NOMO-1 treated with DMSO at 0.1 percent for 48 hours (cell line): Measurements from ENCODE around the gene ARL8A.
"Not testable (repeated sequence)": the region's sequence is repeated elsewhere in the genome, so short reads cannot be mapped to it uniquely, and the experiment has no call there.

Experiments
- DNase-seq: peaks from one replicate; lab custom pipeline; 2025; ENCODE audit not compliant: unreplicated experiment; lab: John Stamatoyannopoulos, UW

Gene ARL8A

DNA sequence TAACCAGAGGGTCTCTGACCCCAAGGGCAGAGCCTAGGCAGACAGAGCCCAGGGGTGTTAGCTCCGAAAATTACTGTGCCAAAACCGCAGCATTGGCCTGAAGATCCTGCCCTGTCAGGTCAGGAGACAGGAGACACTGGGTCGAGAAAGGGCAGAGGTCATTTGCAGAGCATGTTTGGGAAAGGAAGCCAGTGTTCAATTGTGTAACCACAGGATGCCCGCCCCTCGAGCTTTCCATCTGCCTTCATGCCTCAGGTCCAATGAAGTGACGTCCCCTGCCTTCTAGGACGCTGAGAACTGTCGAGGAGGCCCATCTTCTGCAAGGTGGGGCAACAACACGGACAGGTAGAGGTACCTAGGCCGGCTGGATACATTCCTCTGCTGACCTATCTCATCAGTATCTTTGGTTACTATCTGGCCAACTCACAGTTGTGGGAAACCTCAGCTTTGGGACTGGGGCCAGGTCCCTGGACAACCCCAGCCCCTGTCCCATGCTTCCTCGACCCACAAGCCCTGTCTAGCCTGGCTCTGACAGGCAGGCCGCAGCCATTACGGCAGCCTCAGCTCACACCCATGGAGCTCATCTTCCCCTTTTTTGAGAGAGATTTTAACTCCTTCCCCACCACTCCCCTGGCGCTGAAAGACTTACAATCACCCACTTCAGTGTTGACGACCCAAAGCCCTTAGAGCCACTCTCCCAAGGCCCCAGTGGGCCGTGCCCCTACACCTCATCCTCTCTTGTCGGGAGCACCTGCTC is 1.3 kb downstream of the ARL8A start:
- DNase-seq: peak; percentile 77

DNA sequence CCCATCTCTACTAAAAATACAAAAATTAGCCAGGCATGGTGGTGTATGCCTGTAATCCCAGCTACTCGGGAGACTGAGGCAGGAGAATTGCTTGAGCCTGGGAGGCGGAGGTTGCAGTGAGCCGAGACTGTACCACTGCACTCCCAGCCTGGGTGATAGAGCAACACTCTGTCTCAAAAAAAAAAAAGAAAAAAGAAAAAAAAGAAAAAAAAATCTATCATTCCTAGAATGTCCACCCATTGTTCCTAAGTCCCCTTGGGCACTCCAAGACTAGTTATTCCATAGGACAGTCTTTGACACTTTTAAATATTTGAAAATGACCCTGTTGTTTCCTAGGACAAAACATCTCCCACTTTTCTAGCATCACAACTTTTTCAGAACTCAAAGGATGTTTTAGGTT is 3.1 kb downstream of the ARL8A start:
- DNase-seq: not testable (repeated sequence)

GRCh38 chr1:202140833-202141232 is 3.7 kb downstream of the ARL8A start:
- no peak for DNase-seq

GRCh38 chr1:202135221-202135721 is 9.3 kb downstream of the ARL8A start:
- peak; percentile 37 for DNase-seq

- DNase-seq: no peak
Measured at GRCh38 chr1:202134645-202135172, 9.8 kb downstream of the ARL8A start.

DNA sequence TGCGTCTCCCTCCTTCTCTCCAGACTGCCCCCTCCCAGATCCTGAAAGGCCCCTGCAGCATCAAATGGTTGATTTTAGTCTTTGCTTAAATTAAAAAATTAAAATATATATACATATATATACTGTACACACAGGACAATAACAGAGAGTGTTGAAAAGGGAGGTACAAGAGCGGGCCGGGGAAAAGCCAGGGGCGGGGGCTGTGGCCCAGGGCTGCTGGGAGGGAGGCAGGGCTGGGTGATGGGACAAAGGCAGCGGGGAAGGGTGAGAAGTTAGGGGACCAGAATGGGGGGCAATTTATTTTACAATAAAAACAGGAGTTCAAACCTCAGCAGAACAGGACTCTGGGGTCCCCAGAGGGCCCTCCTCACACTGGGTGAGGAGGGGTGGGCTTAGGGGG is 10.5 kb downstream of the ARL8A start:
- no peak for DNase-seq

- DNase-seq: no peak
Measured at GRCh38 chr1:202133496-202133895, 11.0 kb downstream of the ARL8A start.

DNA sequence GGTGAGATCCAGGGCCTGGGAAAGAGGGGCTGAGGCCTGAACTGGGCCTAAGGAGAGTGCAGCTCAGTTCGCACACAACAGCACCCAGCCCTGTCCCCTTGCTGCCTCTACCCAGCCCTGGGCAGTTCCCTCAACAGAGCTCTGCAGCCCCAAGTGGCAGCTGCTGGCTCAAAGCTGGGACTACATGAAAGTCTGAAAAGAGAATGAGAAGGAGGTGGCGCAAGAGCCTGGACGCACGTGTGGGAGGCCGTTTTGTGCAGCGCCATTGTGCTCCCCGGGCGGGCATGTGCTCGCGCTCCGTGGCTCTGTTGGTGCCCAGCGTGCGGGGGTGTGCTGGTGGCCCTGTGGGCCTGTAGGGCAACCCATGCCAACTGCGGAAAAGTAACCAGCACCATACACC is 11.5 kb downstream of the ARL8A start:
- DNase-seq: no peak

GRCh38 chr1:202131956-202132821 is 12.3 kb downstream of the ARL8A start:
- no peak for DNase-seq

- DNase-seq: no peak
Measured at GRCh38 chr1:202130816-202131522, 13.6 kb downstream of the ARL8A start.

- no peak for DNase-seq
Measured at GRCh38 chr1:202130297-202130721, 14.2 kb downstream of the ARL8A start.

DNA sequence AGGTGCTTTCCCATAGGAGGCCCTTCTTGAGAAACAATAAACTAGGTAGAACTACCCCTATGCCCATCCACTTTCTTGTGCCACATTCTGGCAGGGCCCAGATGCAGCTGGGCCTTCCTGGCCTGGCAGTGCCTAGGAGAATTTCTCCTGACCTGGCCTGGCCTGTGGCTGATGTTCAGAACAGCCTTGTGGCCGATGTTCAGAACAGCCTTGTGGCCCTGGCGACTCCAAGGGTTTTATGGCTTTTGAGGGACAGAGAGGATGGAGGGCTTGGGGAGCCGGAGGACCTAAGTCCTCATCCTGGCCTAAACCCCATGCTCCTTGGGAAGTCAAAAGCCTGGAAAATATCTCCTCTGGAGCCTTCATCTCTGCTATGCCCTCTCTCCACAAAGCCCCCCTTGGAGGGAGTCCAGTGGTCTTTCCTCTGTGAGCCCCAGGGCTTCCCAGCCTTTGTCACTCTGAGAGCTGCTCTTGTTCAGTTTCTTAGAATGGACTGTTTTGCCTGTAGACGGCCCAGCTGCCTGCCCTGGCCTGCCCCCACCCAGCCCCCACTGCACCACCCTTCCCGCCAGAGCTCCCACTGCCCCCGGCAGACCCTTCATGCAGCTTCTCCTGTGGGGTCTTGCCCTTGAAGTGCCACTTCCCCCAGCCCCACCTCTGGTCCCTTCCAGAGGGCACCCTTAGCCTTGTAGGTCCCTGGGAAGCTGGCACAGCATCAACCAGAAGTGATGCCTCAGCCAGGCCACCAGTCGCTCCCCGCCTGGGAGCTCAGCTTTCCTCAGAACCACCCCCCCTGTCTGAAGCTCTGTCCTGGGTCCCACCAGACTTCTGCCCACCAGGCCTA is 14.9 kb downstream of the ARL8A start:
- DNase-seq: no peak

DNA sequence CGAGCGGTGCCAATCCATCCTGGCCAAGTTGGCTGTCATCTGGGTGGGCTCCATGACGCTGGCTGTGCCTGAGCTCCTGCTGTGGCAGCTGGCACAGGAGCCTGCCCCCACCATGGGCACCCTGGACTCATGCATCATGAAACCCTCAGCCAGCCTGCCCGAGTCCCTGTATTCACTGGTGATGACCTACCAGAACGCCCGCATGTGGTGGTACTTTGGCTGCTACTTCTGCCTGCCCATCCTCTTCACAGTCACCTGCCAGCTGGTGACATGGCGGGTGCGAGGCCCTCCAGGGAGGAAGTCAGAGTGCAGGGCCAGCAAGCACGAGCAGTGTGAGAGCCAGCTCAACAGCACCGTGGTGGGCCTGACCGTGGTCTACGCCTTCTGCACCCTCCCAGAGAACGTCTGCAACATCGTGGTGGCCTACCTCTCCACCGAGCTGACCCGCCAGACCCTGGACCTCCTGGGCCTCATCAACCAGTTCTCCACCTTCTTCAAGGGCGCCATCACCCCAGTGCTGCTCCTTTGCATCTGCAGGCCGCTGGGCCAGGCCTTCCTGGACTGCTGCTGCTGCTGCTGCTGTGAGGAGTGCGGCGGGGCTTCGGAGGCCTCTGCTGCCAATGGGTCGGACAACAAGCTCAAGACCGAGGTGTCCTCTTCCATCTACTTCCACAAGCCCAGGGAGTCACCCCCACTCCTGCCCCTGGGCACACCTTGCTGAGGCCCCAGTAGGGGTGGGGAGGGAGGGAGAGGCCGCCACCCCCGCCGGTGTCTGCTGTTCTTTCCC is 16.5 kb downstream of the ARL8A start:
- DNase-seq: no peak

DNA sequence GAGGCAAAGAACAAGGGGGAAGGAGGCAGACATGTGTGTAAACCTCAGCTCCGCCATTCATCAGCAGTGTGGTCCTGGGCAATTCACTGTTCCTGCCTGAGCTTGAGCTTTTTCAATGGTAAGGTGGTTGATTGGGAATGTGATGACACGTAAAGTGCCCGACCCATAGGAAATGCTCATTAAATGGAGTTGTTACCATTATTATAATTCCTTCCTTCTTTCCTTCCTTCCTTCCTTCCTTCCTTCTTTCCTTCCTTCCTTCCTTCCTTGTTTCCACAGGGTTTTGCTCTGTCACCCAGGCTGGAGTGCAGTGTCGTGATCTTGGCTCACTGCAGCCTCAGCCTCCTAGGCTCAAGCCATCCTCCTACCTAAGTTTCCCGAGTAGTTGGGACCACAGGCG is 17.5 kb downstream of the ARL8A start:
- no peak for DNase-seq

- no peak for DNase-seq
Measured at GRCh38 chr1:202126426-202126825, 18.1 kb downstream of the ARL8A start.

GRCh38 chr1:202125611-202126010 is 18.9 kb downstream of the ARL8A start:
- DNase-seq: no peak

GRCh38 chr1:202124142-202124541 is 20.4 kb downstream of the ARL8A start:
- DNase-seq: no peak

DNA sequence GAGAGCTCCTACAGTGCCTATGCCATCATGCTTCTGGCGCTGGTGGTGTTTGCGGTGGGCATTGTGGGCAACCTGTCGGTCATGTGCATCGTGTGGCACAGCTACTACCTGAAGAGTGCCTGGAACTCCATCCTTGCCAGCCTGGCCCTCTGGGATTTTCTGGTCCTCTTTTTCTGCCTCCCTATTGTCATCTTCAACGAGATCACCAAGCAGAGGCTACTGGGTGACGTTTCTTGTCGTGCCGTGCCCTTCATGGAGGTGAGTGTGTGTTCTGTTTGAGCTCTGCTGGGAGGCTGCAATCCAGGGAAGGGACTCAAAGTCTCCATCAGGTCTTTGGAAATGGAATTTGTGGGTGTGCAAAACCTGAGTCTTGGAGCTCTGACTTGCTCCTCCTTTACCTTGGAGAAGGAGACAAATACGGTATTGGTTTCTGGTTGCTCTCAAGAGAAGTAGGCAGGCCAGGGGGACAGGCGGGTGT is 21.2 kb downstream of the ARL8A start:
- DNase-seq: no peak

DNA sequence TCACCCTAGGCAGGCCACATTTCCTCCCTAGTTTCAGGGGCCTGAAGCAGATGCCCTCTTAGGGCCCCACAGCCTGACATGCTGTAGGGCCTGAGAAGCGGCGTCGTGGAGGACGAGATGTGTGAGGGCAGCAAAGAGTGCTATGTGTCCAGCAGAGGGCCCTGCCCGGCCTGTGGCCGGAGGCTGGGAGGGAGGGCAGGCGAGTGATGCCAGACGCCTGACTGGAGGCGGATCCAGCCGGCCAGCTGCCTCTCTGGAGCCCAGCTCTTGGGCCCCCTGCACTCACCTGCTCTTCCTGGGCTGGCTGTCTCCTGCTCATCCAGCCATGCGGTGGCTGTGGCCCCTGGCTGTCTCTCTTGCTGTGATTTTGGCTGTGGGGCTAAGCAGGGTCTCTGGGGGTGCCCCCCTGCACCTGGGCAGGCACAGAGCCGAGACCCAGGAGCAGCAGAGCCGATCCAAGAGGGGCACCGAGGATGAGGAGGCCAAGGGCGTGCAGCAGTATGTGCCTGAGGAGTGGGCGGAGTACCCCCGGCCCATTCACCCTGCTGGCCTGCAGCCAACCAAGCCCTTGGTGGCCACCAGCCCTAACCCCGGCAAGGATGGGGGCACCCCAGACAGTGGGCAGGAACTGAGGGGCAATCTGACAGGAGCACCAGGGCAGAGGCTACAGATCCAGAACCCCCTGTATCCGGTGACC is 21.8 kb downstream of the ARL8A start, which contains the start of gene GPR37L1:
TSS of gene GPR37L1 (plus strand) at position 279 of the 697 bp plus-strand sequence. CDS start at position 326, 47 bp downstream.
- DNase-seq: no peak
